Stomach (tissue), 9 donors: ENCODE results near the gene AP5M1. TPM values are rescaled to one million over a fixed set of nuclear protein-coding genes. Genes with fewer than 3 reads are reported as not detected.

Experiments used
- DNase-seq, 2 donors: peaks; one replicate each; pipeline versions ENCODE4 v3.0.0 to v3.0.0-alpha.2; 2013 to 2019
- H3K27ac ChIP-seq, 5 donors: fragments of 200-600 bp in 4 of 5; sonication (generic) in 4 of 5; one replicate each; pipeline ENCODE4 v1.5.1; 2013 to 2019; ENCODE audit warnings: mild to moderate bottlenecking in 1 of 5, moderate library complexity in 1 of 5
- H3K27me3 ChIP-seq, 3 donors: fragments of 200-600 bp; sonication (generic); one replicate each; pipeline ENCODE4 v1.5.1; 2017 to 2019; ENCODE audit warnings: mixed run types in 1 of 3
- H3K36me3 ChIP-seq, 4 donors: fragments of 200-600 bp; sonication (generic); 1 replicate in 3 of 4; 2 replicates in 1 of 4; pipeline ENCODE4 v1.5.1; 2016 to 2019
- H3K4me1 ChIP-seq, 4 donors: fragments of 200-600 bp; sonication (generic); one replicate each; pipeline ENCODE4 v1.5.1; 2016 to 2019
- H3K4me3 ChIP-seq, 4 donors: fragments of 200-600 bp; sonication (generic) in 3 of 4; one replicate each; pipeline ENCODE4 v1.5.1; 2016 to 2019; ENCODE audit warnings: mild to moderate bottlenecking in 1 of 4
- H3K9me3 ChIP-seq, 4 donors: fragments of 200-600 bp; sonication (generic); one replicate each; pipeline ENCODE4 v1.5.1; 2016 to 2019
- EP300 ChIP-seq: sonication (generic); formaldehyde crosslinking; IDR thresholded peaks from one replicate; pipeline ENCODE4 v1.6.1; 2017; ENCODE audit warnings: antibody characterized with exemption
- POLR2A ChIP-seq, 4 donors: fragments of 450-650 bp; IDR thresholded peaks; one replicate each; pipeline ENCODE4 v1.6.1; 2016; ENCODE audit warnings: antibody characterized with exemption in 4 of 4, control low read depth in 2 of 4, mild to moderate bottlenecking in 1 of 4, moderate library complexity in 1 of 4
- POLR2AphosphoS5 ChIP-seq, 3 donors: sonication (generic); formaldehyde crosslinking; IDR thresholded peaks; one replicate each; pipeline ENCODE4 v1.6.1; 2016; ENCODE audit warnings: antibody characterized with exemption in 3 of 3
- WGBS, 5 donors: extraction: QIAGEN DNeasy Blood & Tissue Kit in 3 of 5; methylation state at CpG; one replicate each; pipeline versions ENCODE4 v1.1.5 to v1.1.7; 2013 to 2018; 5-methylcytosine and 5-hydroxymethylcytosine counted together
- intact Hi-C: fragments of 100-400 bp; cut with DNase I; formaldehyde crosslinking; loops from one replicate; pipeline ENCODE4 v1.15.1; 2023; ENCODE audit warnings: low total_unique reads
- polyA plus RNA-seq, 3 donors: library from polyadenylated mRNA; stranded (reverse); fragments of 200-250 nt; gene quantifications; one replicate each; pipeline ENCODE4 v1.2.3, GENCODE V29; 2013
- total RNA-seq, 5 donors: library from RNA; depleted of rRNA; stranded (reverse); fragments of >200 nt; gene quantifications; one replicate each; pipeline versions ENCODE4 v1.1.0 to v1.2.3, GENCODE V29; 2014 to 2016
- TF ChIP-seq, protein P1 (sequence below), 7 experiments: fragments of 450-650 bp in 4 of 7; fragments of 200-600 bp in 3 of 7; sonication (generic) in 3 of 7; IDR thresholded peaks; one replicate each; pipeline ENCODE4 v1.5.1; 2016 to 2019; ENCODE audit warnings: antibody characterized with exemption in 7 of 7, control low read depth in 2 of 7, mild to moderate bottlenecking in 1 of 7
- donor health status: healthy with polysubstance abuse.
- donor health status: Bipolar disorder and iron deficiency.
- donor health status: healthy.

AP5M1 gene
- total and polyA plus RNA-seq, 8 donors: 5.2 to 44.2 (median 14.4) TPM

DNA sequence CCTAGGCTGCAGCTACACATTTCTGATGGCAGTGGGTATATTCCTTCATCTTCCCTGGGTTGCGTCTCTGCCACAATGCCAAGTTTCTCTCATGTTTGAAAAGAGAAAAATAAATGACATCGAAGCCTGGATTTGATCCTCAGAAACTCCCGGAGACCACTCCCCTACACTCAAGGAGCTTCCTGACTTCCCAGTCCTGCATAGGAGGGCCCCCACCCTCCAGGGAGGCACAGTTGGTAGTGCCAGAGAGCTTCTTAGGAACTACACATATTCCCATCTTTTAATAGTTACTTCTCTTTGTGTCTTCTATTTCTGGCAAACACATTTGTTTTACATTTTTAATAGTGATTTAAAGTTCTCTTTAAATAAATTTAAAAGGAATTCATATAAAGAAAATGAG lies 30.7 kb downstream of the AP5M1 start:
- Histone ChIP-seq H3K4me3 (no peak overlapping the region), H3K27me3 (peaks cover 0 to 4% (median 0%) of the 10 kb centered on the region in 3 donors), H3K27ac (no peak overlapping the region), H3K9me3 (no peaks in the 10 kb centered on the region), H3K4me1 (no peaks in the 10 kb centered on the region), H3K36me3 (no peaks in the 10 kb centered on the region)
- intact Hi-C loops: no loop called here
- no peak for DNase-seq
- 73 to 88% (median 83%) methylated on average over 3 of the region's 3 CpGs for WGBS, 5 donors
- TF ChIP-seq EP300: no peak
- no peak for TF ChIP-seq POLR2AphosphoS5 (IDR thresholded peaks at IDR 0.05)
- TF ChIP-seq POLR2A (IDR thresholded peaks at IDR 0.05): no peak
- TF ChIP-seq, protein P1, sequence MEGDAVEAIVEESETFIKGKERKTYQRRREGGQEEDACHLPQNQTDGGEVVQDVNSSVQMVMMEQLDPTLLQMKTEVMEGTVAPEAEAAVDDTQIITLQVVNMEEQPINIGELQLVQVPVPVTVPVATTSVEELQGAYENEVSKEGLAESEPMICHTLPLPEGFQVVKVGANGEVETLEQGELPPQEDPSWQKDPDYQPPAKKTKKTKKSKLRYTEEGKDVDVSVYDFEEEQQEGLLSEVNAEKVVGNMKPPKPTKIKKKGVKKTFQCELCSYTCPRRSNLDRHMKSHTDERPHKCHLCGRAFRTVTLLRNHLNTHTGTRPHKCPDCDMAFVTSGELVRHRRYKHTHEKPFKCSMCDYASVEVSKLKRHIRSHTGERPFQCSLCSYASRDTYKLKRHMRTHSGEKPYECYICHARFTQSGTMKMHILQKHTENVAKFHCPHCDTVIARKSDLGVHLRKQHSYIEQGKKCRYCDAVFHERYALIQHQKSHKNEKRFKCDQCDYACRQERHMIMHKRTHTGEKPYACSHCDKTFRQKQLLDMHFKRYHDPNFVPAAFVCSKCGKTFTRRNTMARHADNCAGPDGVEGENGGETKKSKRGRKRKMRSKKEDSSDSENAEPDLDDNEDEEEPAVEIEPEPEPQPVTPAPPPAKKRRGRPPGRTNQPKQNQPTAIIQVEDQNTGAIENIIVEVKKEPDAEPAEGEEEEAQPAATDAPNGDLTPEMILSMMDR (IDR thresholded peaks at IDR 0.05): no peak

DNA sequence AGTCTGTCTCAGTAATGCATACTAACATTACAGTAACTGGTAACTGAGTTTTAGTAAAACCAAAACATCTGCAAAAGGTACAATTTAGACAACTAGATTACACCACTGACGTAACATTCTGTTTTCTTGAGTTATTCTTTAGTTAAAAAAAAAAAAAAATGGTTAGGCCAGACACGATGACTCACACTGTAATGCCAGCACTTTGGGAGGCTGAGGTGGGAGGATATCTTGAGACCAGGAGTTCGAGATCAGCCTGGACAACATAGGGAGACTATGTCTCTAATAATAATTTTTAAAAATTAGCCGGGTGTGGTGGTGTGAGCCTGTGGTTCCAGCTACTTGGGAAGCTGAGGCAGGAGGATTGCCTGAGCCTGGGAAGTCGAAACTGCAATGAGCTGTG lies 34.1 kb downstream of the AP5M1 start:
- no peak for DNase-seq
- TF ChIP-seq POLR2A (IDR thresholded peaks at IDR 0.05) (no peak), POLR2AphosphoS5 (IDR thresholded peaks at IDR 0.05) (no peak), EP300 (no peak)
- TF ChIP-seq, protein P1 (IDR thresholded peaks at IDR 0.05): no peak
- H3K27ac ChIP-seq: no peak overlapping the region
- intact Hi-C loops: no loop called here
- H3K9me3 ChIP-seq: no peaks in the 10 kb centered on the region
- H3K4me3 ChIP-seq: no peak overlapping the region
- H3K4me1 ChIP-seq: no peaks in the 10 kb centered on the region
- H3K36me3 ChIP-seq: no peaks in the 10 kb centered on the region
- peaks cover 0 to 5% (median 0%) of the 10 kb centered on the region in 3 donors for H3K27me3 ChIP-seq
- 75 to 84% (median 81%) methylated on average over 5 of the region's 5 CpGs for WGBS, 5 donors

DNA sequence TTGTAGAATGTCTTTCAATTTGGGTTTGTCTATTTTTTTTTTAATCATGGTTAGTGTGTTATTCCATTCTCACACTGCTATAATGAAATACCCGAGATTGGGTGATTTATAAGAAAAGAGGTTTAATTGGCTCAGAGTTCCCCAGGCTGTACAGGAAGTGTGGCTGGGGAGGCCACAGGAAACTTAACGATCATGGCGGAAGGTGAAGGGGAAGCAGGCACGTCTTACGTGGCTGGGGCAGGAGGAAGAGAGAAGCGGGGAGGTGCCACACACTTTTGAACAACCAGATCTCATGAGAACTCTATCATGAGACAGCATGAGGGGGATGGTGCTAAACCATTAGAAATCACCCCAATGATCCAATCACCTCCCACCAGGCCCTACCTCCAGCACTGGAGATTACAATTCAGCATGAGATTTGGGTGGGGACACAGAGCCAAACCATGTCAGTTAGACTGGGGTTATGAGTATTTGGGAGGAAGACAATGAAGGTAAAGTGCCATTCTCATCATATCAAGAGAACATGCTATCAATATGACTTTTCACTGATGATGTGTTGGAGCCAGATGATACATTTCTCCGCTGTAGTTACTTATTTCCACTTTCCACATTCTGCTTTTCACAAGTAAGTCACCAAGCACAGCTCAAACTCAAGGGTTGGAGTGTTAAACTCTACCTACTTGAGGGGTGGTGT lies 45.8 kb downstream of the AP5M1 start:
- intact Hi-C loops: no loop called here
- Histone ChIP-seq H3K27ac (no peak overlapping the region), H3K9me3 (no peaks in the 10 kb centered on the region), H3K4me1 (no peaks in the 10 kb centered on the region), H3K36me3 (no peaks in the 10 kb centered on the region), H3K4me3 (no peak overlapping the region), H3K27me3 (peaks cover 0 to 9% (median 0%) of the 10 kb centered on the region in 3 donors)
- TF ChIP-seq POLR2AphosphoS5 (IDR thresholded peaks at IDR 0.05) (no peak), POLR2A (IDR thresholded peaks at IDR 0.05) (no peak), EP300 (no peak)
- TF ChIP-seq, protein P1 (IDR thresholded peaks at IDR 0.05): no peak
- 54 to 68% (median 61%) methylated on average over 7 of the region's 7 CpGs for WGBS, 5 donors
- DNase-seq: no peak

DNA sequence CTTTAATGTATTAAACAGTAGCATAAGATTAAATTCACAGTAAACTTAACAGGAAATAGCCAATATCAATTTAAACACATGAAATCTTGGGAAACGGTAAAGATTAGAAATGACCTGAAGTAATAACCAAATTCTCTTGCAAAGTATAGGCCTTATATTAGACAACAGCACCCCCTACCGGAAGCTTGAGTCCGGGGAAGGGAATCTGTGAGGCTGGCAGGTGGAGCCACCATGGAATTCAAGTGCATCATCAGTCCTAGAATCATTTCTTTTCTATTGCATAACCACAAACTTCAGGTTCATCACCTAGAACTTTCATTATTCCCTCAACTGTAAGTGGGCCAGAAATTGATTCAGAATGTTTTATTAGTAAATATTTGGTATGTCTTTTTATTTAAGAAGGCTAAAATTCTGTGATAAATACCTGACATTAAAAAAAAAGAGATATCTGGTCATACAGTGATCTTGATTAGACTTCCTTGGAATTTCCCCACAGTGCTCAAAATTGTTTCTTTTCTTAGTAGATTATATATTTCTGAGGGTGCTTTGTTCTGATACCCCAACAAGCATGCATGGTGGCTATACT lies 48.6 kb downstream of the AP5M1 start:
- Histone ChIP-seq H3K4me3 (no peak overlapping the region), H3K36me3 (no peaks in the 10 kb centered on the region), H3K27ac (no peak overlapping the region), H3K9me3 (no peaks in the 10 kb centered on the region), H3K4me1 (no peaks in the 10 kb centered on the region), H3K27me3 (peaks cover 0 to 9% (median 0%) of the 10 kb centered on the region in 3 donors)
- intact Hi-C loops: no loop called here
- 0 to 2% (median 1%) methylated on average over 3 of the region's 3 CpGs for WGBS, 5 donors
- DNase-seq: peak; percentile 76 to 91
- TF ChIP-seq, protein P1 (IDR thresholded peaks at IDR 0.05): peak in 5 of 7 experiments; percentile 65 to 78 (median 69)
- TF ChIP-seq POLR2AphosphoS5 (IDR thresholded peaks at IDR 0.05): no peak
